Measurements from ENCODE around the gene LRRC59.

GRCh38 chr17:50353600-50354195 lies 43.6 kb downstream of the LRRC59 start:
- TF ChIP-seq CTCF (IDR thresholded peaks at IDR 0.05) (no peak), POLR2A (IDR thresholded peaks at IDR 0.05) (no peak)

All from lower leg skin (tissue), 3 donors.